Stimulated activated CD4-positive, alpha-beta T cell treated with anti-CD3 and anti-CD28 coated beads, Interleukin-2, amount 100 ng/mL, for 24 hours (primary cell): ENCODE measurements around the gene TCN2.
"Not testable (repeated sequence)": the region's sequence is repeated elsewhere in the genome, so short reads cannot be mapped to it uniquely, and the experiment has no call there.

Experiments
- DNase-seq, 2 donors: peaks; one replicate each; pipeline ENCODE4 v3.0.0-alpha.2; 2020

The TCN2 gene

DNA sequence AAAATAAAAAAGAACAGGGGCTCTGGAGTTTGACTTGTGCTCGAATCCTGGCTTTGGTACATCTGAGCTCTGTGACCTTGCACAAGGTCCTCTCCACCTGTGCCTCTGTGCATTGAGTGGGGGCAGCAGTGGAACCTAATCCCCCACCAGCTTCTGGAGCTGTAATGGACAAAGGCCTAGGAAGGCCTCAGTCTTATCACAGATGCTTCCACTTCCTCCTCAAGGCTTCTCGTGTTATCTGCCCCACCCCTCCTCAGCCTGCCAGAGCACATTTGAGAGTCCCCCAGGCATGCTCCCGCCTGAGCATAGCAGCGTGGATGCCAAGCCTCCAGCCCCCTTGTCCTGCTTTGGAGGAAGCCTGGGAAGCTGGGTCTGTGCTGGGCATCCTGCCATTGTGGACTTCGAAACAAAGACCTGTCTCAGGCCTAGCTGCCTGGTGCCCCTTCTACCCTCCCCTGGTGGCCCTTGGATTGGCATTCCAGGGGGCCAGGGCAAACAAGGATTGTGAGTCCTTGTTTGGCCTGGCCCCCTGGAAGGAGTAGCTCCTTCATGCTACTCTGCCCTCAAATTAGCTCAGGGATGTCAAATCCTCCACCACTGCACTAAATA lies 43.6 kb downstream of the TCN2 start:
- DNase-seq, result no peak

GRCh38 chr22:30652852-30653251 lies 45.9 kb downstream of the TCN2 start:
- no peak for DNase-seq

- DNase-seq, result no peak
These were observed 47.4 kb downstream of the TCN2 start for GRCh38 chr22:30654361-30654760.

GRCh38 chr22:30655532-30655931 lies 48.6 kb downstream of the TCN2 start:
- DNase-seq, result no peak

DNA sequence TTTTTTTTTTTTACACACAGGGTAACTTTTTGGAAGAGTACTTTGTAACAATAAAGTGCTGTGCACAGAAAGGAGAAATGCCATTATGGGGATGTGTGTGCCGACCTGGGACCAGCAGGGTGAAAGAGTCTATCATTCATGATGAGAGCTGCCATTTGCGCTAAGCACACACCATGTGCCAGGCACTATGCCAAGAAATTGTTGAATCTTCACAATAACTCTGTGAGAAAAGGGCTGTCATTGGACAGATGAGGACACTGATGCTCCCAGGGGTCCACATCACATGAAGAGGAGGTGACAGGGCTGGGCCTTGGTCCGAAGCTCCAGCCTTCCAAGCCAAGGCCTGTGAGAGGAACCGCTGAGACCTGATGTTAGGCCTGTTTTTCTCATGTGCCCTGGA lies 55.1 kb downstream of the TCN2 start:
- DNase-seq, result no peak

DNA sequence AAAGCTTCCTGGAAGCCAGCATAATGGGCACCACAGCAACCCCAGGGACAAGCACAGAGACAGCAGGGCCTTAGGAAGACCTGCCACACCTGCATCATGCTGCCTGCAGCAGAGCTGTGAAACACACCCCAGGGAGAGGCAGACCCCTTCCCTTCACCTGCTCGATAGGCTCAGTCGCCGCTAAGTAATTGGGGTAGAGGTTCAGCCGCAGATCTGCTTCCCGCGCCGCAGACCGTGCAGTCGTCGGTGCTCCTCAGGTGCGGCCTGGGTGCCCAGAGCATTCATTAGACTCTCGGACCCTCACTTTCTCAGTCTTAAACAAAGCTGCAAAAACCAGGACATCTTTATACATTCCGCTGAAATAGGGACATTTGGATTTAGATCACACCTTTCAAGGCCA lies 57.8 kb downstream of the TCN2 start:
- no peak for DNase-seq

- DNase-seq, result no peak
These were observed 58.3 kb downstream of the TCN2 start for GRCh38 chr22:30665266-30665665.

DNA sequence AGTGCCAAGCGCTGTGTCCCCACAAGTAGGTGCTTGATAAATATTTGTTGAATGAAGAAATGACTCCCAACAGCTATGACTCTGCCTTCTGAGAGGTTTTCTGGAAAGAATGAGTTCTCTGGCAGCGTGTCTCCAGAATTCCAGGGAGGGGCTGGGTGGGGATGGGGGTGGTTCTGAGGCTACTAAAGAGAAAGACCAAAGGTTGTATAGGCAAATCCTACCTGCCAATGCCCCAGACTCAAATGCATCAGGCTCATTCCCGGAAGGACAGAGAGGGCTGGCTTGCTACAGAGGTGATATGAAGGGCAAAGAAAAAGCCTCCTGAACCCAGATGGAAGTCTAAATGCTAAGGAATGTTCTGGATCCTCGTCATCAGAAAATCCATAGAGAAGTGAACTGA lies 58.8 kb downstream of the TCN2 start:
- no peak for DNase-seq

DNA sequence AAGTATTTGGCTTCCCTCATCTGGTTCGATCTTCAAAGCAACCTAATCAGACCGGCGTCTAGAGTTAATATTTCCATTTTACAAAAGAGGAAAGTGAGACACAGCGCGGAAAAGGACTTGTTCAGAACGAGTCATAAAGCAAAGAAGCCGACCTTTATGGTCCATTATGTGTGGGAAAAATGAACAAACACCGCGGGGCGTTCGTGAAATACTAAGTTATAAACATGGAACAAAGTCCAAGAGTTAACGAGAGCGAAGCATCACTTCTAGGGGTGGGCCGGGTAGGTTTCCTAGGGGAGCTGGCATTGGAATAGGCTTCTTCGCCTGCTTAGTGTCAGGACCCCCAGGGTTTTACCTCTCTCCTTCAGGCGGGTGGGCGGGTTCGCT lies 60.1 kb downstream of the TCN2 start:
- no peak for DNase-seq

- peak; percentile 95 to 96 for DNase-seq
These were observed 60.8 kb downstream of the TCN2 start, which contains the start of gene DUSP18 for GRCh38 chr22:30667494-30668385. Gene DUSP18 (minus strand): TSS chr22:30667875. CDS start chr22:30664003, 3,872 bp downstream.

- no peak for DNase-seq
These were observed 61.4 kb downstream of the TCN2 start for GRCh38 chr22:30668386-30668710.

DNA sequence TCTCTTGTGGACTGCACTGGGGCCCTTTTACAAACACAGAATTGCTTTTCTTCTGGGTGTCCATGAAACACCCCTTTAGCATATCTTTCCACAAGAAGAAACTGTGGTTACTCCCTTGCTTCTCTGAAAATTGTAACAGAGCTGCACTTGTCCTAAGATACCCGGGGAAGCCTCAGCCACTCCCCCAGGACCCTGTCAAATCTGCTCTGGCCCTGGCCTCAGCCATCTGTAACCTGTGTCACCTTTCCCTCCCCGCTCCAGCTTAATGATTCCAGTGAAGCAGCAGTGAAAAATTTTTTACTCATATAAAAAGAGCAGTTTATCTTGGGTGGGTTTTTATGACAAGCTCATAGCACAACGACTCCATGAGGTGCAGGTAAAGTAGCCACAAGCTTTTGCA lies 64.1 kb downstream of the TCN2 start:
- DNase-seq, result no peak

- DNase-seq, result no peak
These were observed 66.2 kb downstream of the TCN2 start for GRCh38 chr22:30673136-30673535.

- DNase-seq, result no peak
These were observed 67.5 kb downstream of the TCN2 start for GRCh38 chr22:30674482-30674881.

GRCh38 chr22:30675436-30675835 lies 68.5 kb downstream of the TCN2 start:
- no peak for DNase-seq

- not testable (repeated sequence) for DNase-seq
These were observed 69.6 kb downstream of the TCN2 start for GRCh38 chr22:30676565-30676964.
